Measurements from ENCODE around the gene NHLH2. TPM values are rescaled to one million over a fixed set of nuclear protein-coding genes. Genes with fewer than 3 reads are reported as not detected.

NHLH2 gene
- total RNA-seq, 1 donor from 2014 or later: not detected

GRCh38 chr1:115827452-115828044, 13.4 kb downstream of the NHLH2 start:
- peaks cover 53% of the 10 kb centered on the region for H3K27me3 Mint-ChIP-seq (ENCODE audit: low read depth)
- TF ChIP-seq CTCF (IDR thresholded peaks at IDR 0.05): no peak
- peaks cover 5% of the 10 kb centered on the region for H3K36me3 Mint-ChIP-seq (ENCODE audit: low read depth)
- no peak for DNase-seq (ENCODE audit: low spot score)
- H3K27ac Mint-ChIP-seq (ENCODE audit: unreplicated experiment): no peak overlapping the region
- H3K9me3 Mint-ChIP-seq (ENCODE audit: low read depth): peaks cover 4% of the 10 kb centered on the region
- peaks cover 11% of the 10 kb centered on the region for H3K4me1 Mint-ChIP-seq (ENCODE audit: low read depth)
- peak overlapping the region; percentile 71 for H3K4me3 Mint-ChIP-seq (ENCODE audit: unreplicated experiment)

GRCh38 chr1:115826628-115827027, 14.3 kb downstream of the NHLH2 start:
- Mint-ChIP-seq H3K9me3 (ENCODE audit: low read depth) (peaks cover 8% of the 10 kb centered on the region), H3K4me3 (ENCODE audit: unreplicated experiment) (no peak overlapping the region), H3K27ac (ENCODE audit: unreplicated experiment) (no peak overlapping the region), H3K27me3 (ENCODE audit: low read depth) (peaks cover 53% of the 10 kb centered on the region), H3K4me1 (ENCODE audit: low read depth) (peaks cover 11% of the 10 kb centered on the region), H3K36me3 (ENCODE audit: low read depth) (peaks cover 6% of the 10 kb centered on the region)
- no peak for TF ChIP-seq CTCF (IDR thresholded peaks at IDR 0.05)
- DNase-seq (ENCODE audit: low spot score): no peak

DNA sequence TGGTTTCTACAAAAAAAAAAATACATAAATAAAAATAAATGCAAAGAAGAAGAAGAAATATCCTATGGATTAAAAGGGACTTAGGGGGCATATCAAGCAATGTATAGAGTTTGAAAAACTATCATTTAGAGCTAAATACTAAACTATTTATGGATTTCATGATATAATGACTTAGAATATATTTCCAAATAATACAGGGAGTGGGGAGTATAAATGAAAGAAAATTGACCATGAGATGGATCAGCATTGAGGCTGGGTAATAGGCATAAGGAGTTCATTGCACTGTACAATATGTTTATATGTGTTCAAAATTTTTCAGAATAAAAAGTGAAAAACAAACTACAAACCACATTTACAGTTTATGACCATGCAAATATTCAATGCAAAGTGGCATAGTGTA, 18.8 kb downstream of the NHLH2 start:
- Mint-ChIP-seq H3K27me3 (ENCODE audit: low read depth) (peaks cover 54% of the 10 kb centered on the region), H3K4me1 (ENCODE audit: low read depth) (no peaks in the 10 kb centered on the region), H3K9me3 (ENCODE audit: low read depth) (peaks cover 12% of the 10 kb centered on the region), H3K27ac (ENCODE audit: unreplicated experiment) (no peak overlapping the region), H3K4me3 (ENCODE audit: unreplicated experiment) (no peak overlapping the region), H3K36me3 (ENCODE audit: low read depth) (peaks cover 6% of the 10 kb centered on the region)
- no peak for TF ChIP-seq CTCF (IDR thresholded peaks at IDR 0.05)
- no peak for DNase-seq (ENCODE audit: low spot score)

GRCh38 chr1:115815694-115816093, 25.2 kb downstream of the NHLH2 start:
- DNase-seq (ENCODE audit: low spot score): no peak
- no peak overlapping the region for H3K4me3 Mint-ChIP-seq (ENCODE audit: unreplicated experiment)
- H3K9me3 Mint-ChIP-seq (ENCODE audit: low read depth): peaks cover 4% of the 10 kb centered on the region
- H3K36me3 Mint-ChIP-seq (ENCODE audit: low read depth): no peaks in the 10 kb centered on the region
- no peaks in the 10 kb centered on the region for H3K4me1 Mint-ChIP-seq (ENCODE audit: low read depth)
- peaks cover 41% of the 10 kb centered on the region for H3K27me3 Mint-ChIP-seq (ENCODE audit: low read depth)
- no peak for TF ChIP-seq CTCF (IDR thresholded peaks at IDR 0.05)
- no peak overlapping the region for H3K27ac Mint-ChIP-seq (ENCODE audit: unreplicated experiment)

DNA sequence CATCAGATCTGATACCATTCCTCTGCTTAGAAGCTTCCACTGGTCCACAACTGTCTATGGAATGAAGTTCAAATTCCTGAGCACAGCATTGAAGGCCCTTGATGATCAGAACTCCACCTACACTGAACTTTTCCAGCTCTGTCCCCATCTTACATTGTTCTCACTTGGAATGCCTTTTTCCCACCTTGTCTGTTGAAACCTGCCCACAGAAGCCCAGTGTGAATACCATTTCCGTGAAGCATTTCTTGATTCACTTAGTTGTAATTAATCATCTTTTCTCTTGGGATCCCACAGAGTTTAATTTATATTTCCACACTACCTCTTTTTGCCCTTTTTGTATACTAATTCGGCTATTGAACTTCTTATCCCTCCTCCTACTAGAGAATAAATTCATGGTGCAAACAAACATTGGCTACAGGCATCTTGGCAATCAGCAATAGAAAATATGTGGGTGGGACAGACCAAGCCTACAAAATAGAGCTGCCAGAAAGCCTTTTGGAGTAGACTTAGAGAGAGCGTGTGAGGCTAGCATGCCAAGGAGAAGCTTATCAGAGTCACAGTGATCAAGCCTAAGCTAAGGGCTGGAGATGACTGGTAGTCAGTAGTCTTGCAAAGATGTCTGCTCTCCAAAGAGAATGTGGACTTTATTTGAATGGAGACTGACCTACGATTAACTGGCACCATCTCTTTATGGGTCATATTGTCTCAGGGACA, 26.1 kb downstream of the NHLH2 start:
- H3K27me3 Mint-ChIP-seq (ENCODE audit: low read depth): peaks cover 41% of the 10 kb centered on the region
- no peak for DNase-seq (ENCODE audit: low spot score)
- no peak overlapping the region for H3K27ac Mint-ChIP-seq (ENCODE audit: unreplicated experiment)
- no peak overlapping the region for H3K4me3 Mint-ChIP-seq (ENCODE audit: unreplicated experiment)
- H3K9me3 Mint-ChIP-seq (ENCODE audit: low read depth): peaks cover 4% of the 10 kb centered on the region
- no peaks in the 10 kb centered on the region for H3K4me1 Mint-ChIP-seq (ENCODE audit: low read depth)
- H3K36me3 Mint-ChIP-seq (ENCODE audit: low read depth): no peaks in the 10 kb centered on the region
- no peak for TF ChIP-seq CTCF (IDR thresholded peaks at IDR 0.05)
